Kidney (tissue), 14 donors: ENCODE data around the gene ARL16. TPM values are rescaled to one million over a fixed set of nuclear protein-coding genes. Genes with fewer than 3 reads are reported as not detected.

Source experiments
- DNase-seq, 5 donors: peaks; one replicate each; pipeline ENCODE4 v3.0.0-alpha.2; 2013 to 2020
- FAIRE-seq: peaks from 2 replicates; lab custom pipeline; 2012; peaks lifted over from hg19 to GRCh38; lab: Jason Lieb, UNC
- H3K27ac ChIP-seq, 2 donors: one replicate each; pipeline ENCODE4 v1.7.0; 2013; ENCODE audit warnings: low read depth in 2 of 2, low read length in 2 of 2, inconsistent platforms in 1 of 2
- H3K27me3 ChIP-seq: one replicate; pipeline ENCODE4 v1.7.1; 2013; ENCODE audit warnings: low read length, inconsistent platforms; ENCODE audit not compliant: control insufficient read depth, insufficient read depth
- H3K36me3 ChIP-seq, 3 donors: one replicate each; pipeline versions ENCODE4 v1.7.0 to v1.7.1; 2013; ENCODE audit warnings: low read length in 3 of 3, control low read depth in 1 of 3, inconsistent platforms in 1 of 3; ENCODE audit not compliant: insufficient read depth in 3 of 3, control insufficient read depth in 2 of 3
- H3K4me1 ChIP-seq, 3 donors: one replicate each; pipeline versions ENCODE4 v1.7.0 to v1.7.1; 2013; ENCODE audit warnings: low read length in 3 of 3, inconsistent platforms in 1 of 3, low read depth in 1 of 3; ENCODE audit not compliant: control insufficient read depth in 2 of 3, insufficient read depth in 2 of 3
- H3K4me3 ChIP-seq, 3 donors: one replicate each; pipeline versions ENCODE4 v1.7.0 to v1.8.1; 2013; ENCODE audit warnings: low read length in 3 of 3, control low read depth in 1 of 3, inconsistent platforms in 1 of 3
- H3K9ac ChIP-seq, 3 donors: one replicate each; pipeline versions ENCODE4 v1.7.0 to v1.7.1; 2013; ENCODE audit warnings: low read length in 3 of 3, control low read depth in 1 of 3, inconsistent platforms in 1 of 3
- H3K9me3 ChIP-seq, 3 donors: one replicate each; pipeline versions ENCODE4 v1.7.0 to v1.7.1; 2013; ENCODE audit warnings: low read length in 3 of 3, control low read depth in 1 of 3, inconsistent platforms in 1 of 3; ENCODE audit not compliant: control insufficient read depth in 2 of 3, insufficient read depth in 1 of 3
- CTCF ChIP-seq: IDR thresholded peaks from 3 replicates; pipeline ENCODE4 v1.5.1; 2012; ENCODE audit warnings: mild to moderate bottlenecking, moderate library complexity, borderline replicate concordance; ENCODE audit not compliant: insufficient read depth; ENCODE audit errors: extremely low read depth
- intact Hi-C: fragments of 100-400 bp; cut with DNase I; formaldehyde crosslinking; loops from one replicate; pipeline ENCODE4 v1.11.1; 2022
- polyA plus RNA-seq: library from polyadenylated mRNA; stranded (reverse); fragments of 350-450 nt; fragmentation: Illumina TruSeq; extraction: RNeasy Lipid Tissue Mini Kit (QIAGEN cat#74804); gene quantifications from one replicate; pipeline ENCODE4 v1.2.3, GENCODE V29; 2014; ENCODE audit warnings: low read depth, low replicate concordance; ENCODE audit not compliant: insufficient read depth
- total RNA-seq: library from RNA; stranded (reverse); fragmentation: NEBNext Ultra II Directional; extraction: Animal tissue kit (Norgen Biotek cat#: 25700); gene quantifications from one replicate; pipeline ENCODE4 v1.2.1, GENCODE V29; 2021
- donor health status: control.
- donor health status: control.
- donor health status: control.
- donor health status: control.
- donor health status: control.
- donor health status: DM: yes; HTN: yes; CAD: no.
- donor health status: Normal renal cell carcinoma (clear cell type).

The ARL16 gene
- total and polyA plus RNA-seq, 2 donors from 2014 or later: 34.7 to 76.1 TPM

- H3K27me3 ChIP-seq: peaks cover 4% of the 10 kb centered on the region
- intact Hi-C loops: no loop called here
- H3K27ac ChIP-seq: no peak overlapping the region
- no peak overlapping the region for H3K4me3 ChIP-seq
- TF ChIP-seq CTCF: no peak
- peaks cover 0 to 5% (median 0%) of the 10 kb centered on the region in 3 donors for H3K36me3 ChIP-seq
- DNase-seq (peak in 1 of 5 donors; percentile 71), FAIRE-seq (no peak)
- H3K9ac ChIP-seq: no peak overlapping the region
- H3K4me1 ChIP-seq: peaks cover 0 to 27% (median 7%) of the 10 kb centered on the region in 3 donors
- no peaks in the 10 kb centered on the region for H3K9me3 ChIP-seq
These were observed 24.4 kb upstream of the ARL16 start for GRCh38 chr17:81707725-81708646.

- Histone ChIP-seq H3K4me3 (no peak overlapping the region), H3K36me3 (peaks cover 0 to 5% (median 0%) of the 10 kb centered on the region in 3 donors), H3K27me3 (peaks cover 4% of the 10 kb centered on the region), H3K9ac (no peak overlapping the region), H3K4me1 (peaks cover 0 to 29% (median 7%) of the 10 kb centered on the region in 3 donors), H3K9me3 (no peaks in the 10 kb centered on the region), H3K27ac (no peak overlapping the region)
- intact Hi-C loops: no loop called here
- FAIRE-seq: no peak
- peak in 1 of 5 donors; percentile 78 for DNase-seq
- no peak for TF ChIP-seq CTCF
These were observed 23.4 kb upstream of the ARL16 start for GRCh38 chr17:81706757-81707624.

GRCh38 chr17:81706232-81706611 lies 22.6 kb upstream of the ARL16 start:
- intact Hi-C loops: no loop called here
- H3K27ac ChIP-seq: no peak overlapping the region
- H3K36me3 ChIP-seq: peaks cover 0 to 8% (median 3%) of the 10 kb centered on the region in 3 donors
- DNase-seq (no peak), FAIRE-seq (no peak)
- H3K9me3 ChIP-seq: no peaks in the 10 kb centered on the region
- no peak overlapping the region for H3K4me3 ChIP-seq
- no peak for TF ChIP-seq CTCF
- no peak overlapping the region for H3K9ac ChIP-seq
- H3K4me1 ChIP-seq: peaks cover 0 to 34% (median 13%) of the 10 kb centered on the region in 3 donors
- H3K27me3 ChIP-seq: peaks cover 4% of the 10 kb centered on the region
